B cell (primary cell): ENCODE data around the gene OR2Y1. TPM values are rescaled to one million over a fixed set of nuclear protein-coding genes. Genes with fewer than 3 reads are reported as not detected.
"Not testable (repeated sequence)": the region's sequence is repeated elsewhere in the genome, so short reads cannot be mapped to it uniquely, and the experiment has no call there.

Experiments
- ATAC-seq: fragments of 200-7000 bp; cut with Tn5 transposase; one replicate; pipeline ENCODE4 v1.10.0; 2021; ENCODE audit warnings: low read depth, mild to moderate bottlenecking, moderate number of reproducible peaks, moderate library complexity
- CTCF ChIA-PET: fragments of 350-600 bp; sonication (Branson Sonifier 250); formaldehyde crosslinking; loops from one replicate; lab custom pipeline; 2021; ENCODE audit warnings: antibody characterized with exemption, inconsistent platforms; lab: Charles Lee
- POLR2A ChIA-PET: fragments of 350-600 bp; sonication (Branson Sonifier 250); formaldehyde crosslinking; loops from one replicate; lab custom pipeline; 2021; ENCODE audit warnings: antibody characterized with exemption; lab: Charles Lee
- DNase-seq: peaks from one replicate; pipeline ENCODE4 v3.0.0; 2013
- H2AFZ ChIP-seq: 2 replicates; pipeline ENCODE4 v1.6.1; 2012; ENCODE audit warnings: mild to moderate bottlenecking, low read depth, low read length; ENCODE audit not compliant: insufficient read depth, poor library complexity, severe bottlenecking
- H3K27ac ChIP-seq, 2 donors: 1 replicate in 1 of 2; 2 replicates in 1 of 2; pipeline ENCODE4 v1.5.1; 2012 to 2013; ENCODE audit warnings: low read length in 2 of 2, mild to moderate bottlenecking in 2 of 2, moderate library complexity in 1 of 2
- H3K27me3 ChIP-seq, 4 experiments: fragments of 200-600 bp in 1 of 4; sonication (generic) in 1 of 4; replicated peaks in 1 of 4; 1 replicate in 2 of 4; 2 replicates in 2 of 4; pipeline versions ENCODE4 v1.6.1 to v1.7.0; 2013 to 2016; ENCODE audit warnings: low read length in 3 of 4, mild to moderate bottlenecking in 2 of 4, mixed read lengths in 1 of 4, moderate library complexity in 1 of 4; ENCODE audit not compliant: insufficient read depth in 4 of 4, control insufficient read depth in 3 of 4; ENCODE audit errors: control extremely low read depth in 1 of 4
- H3K36me3 ChIP-seq, 2 experiments: replicated peaks in 1 of 2; 1 replicate in 1 of 2; 2 replicates in 1 of 2; pipeline versions ENCODE4 v1.6.1 to v1.7.1; 2013; ENCODE audit warnings: low read length in 1 of 2; ENCODE audit not compliant: insufficient read depth in 2 of 2, control insufficient read depth in 1 of 2; ENCODE audit errors: control extremely low read depth in 1 of 2, extremely low read depth in 1 of 2
- H3K4me1 ChIP-seq, 2 donors: fragments of 200-600 bp in 1 of 2; sonication (generic) in 1 of 2; 1 replicate in 1 of 2; 2 replicates in 1 of 2; pipeline versions ENCODE4 v1.5.1 to v1.6.1; 2013 to 2017; ENCODE audit warnings: low read length in 2 of 2; ENCODE audit not compliant: control insufficient read depth in 2 of 2, insufficient read depth in 2 of 2
- H3K4me2 ChIP-seq: replicated peaks from 2 replicates; pipeline ENCODE3; 2012; ENCODE audit warnings: mild to moderate bottlenecking, low read depth, low read length; ENCODE audit not compliant: poor library complexity, severe bottlenecking
- H3K4me3 ChIP-seq, 5 experiments: fragments of 200-600 bp in 1 of 5; sonication (generic) in 1 of 5; 1 replicate in 3 of 5; 2 replicates in 2 of 5; pipeline versions ENCODE4 v1.5.1 to v1.7.0; 2011 to 2016; ENCODE audit warnings: low read length in 4 of 5, mild to moderate bottlenecking in 4 of 5, low read depth in 2 of 5, control low read depth in 1 of 5, moderate library complexity in 1 of 5; ENCODE audit not compliant: insufficient read depth in 1 of 5; ENCODE audit errors: control extremely low read depth in 1 of 5, extremely low read depth in 1 of 5
- H3K79me2 ChIP-seq: fragments of 200-600 bp; sonication (generic); one replicate; pipeline ENCODE4 v1.6.0; 2016; ENCODE audit warnings: low read length; ENCODE audit not compliant: control insufficient read depth, insufficient read depth
- H3K9ac ChIP-seq: fragments of 200-600 bp; sonication (generic); 2 replicates; pipeline ENCODE4 v1.6.1; 2017; ENCODE audit warnings: mild to moderate bottlenecking, low read length, moderate library complexity
- H3K9me3 ChIP-seq, 3 donors: one replicate each; pipeline versions ENCODE4 v1.6.1 to v1.7.1; 2013; ENCODE audit warnings: low read length in 2 of 3; ENCODE audit not compliant: control insufficient read depth in 2 of 3, insufficient read depth in 1 of 3; ENCODE audit errors: control extremely low read depth in 1 of 3
- H4K20me1 ChIP-seq: 2 replicates; pipeline ENCODE4 v1.6.0; 2012; ENCODE audit warnings: mild to moderate bottlenecking, low read length; ENCODE audit not compliant: insufficient read depth, control insufficient read depth, poor library complexity, severe bottlenecking
- H3K27ac Mint-ChIP-seq: one replicate; pipeline ENCODE4 v1.8.0; 2021; ENCODE audit warnings: mixed read lengths
- H3K27me3 Mint-ChIP-seq: one replicate; pipeline ENCODE4 v1.8.0; 2021; ENCODE audit warnings: mixed read lengths
- H3K4me1 Mint-ChIP-seq: one replicate; pipeline ENCODE4 v1.8.0; 2021; ENCODE audit warnings: mixed read lengths
- H3K4me3 Mint-ChIP-seq: one replicate; pipeline ENCODE4 v1.8.0; 2021; ENCODE audit warnings: mixed read lengths
- H3K9me3 Mint-ChIP-seq: one replicate; pipeline ENCODE4 v1.8.0; 2022; ENCODE audit warnings: mixed read lengths; ENCODE audit not compliant: insufficient read depth
- EZH2 ChIP-seq: IDR thresholded peaks from 2 replicates; pipeline ENCODE4 v1.6.1; 2012; ENCODE audit warnings: borderline replicate concordance, low read depth, mild to moderate bottlenecking, moderate library complexity, low read length; ENCODE audit not compliant: insufficient read depth, poor library complexity, severe bottlenecking
- WGBS: methylation state at CpG from one replicate; pipeline ENCODE4 v1.1.5; 2013; ENCODE audit warnings: missing lambda C conversion rate; ENCODE audit not compliant: insufficient coverage; 5-methylcytosine and 5-hydroxymethylcytosine counted together
- intact Hi-C: fragments of 100-400 bp; cut with micrococcal nuclease; formaldehyde crosslinking; loops from one replicate; pipeline ENCODE4 v1.10.0; 2022
- polyA plus RNA-seq: library from polyadenylated mRNA; depleted of rRNA; stranded (reverse); fragments of >200 nt; gene quantifications from 2 replicates; pipeline ENCODE4 v1.2.3, GENCODE V29; 2012
- total RNA-seq, 2 donors: library from RNA; stranded (reverse); fragments of 120-200 nt in 1 of 2; gene quantifications; 1 replicate in 1 of 2; 2 replicates in 1 of 2; pipeline versions ENCODE4 v1.2.3 to v1.2.4, GENCODE V29; 2013 to 2022
- TF ChIP-seq, protein P1 (sequence below): fragments of 200-600 bp; IDR thresholded peaks from one replicate; pipeline ENCODE4 v1.8.0; 2022; ENCODE audit warnings: antibody characterized with exemption, mild to moderate bottlenecking

Gene OR2Y1
- total and polyA plus RNA-seq, 2 donors (not counting 1 experiment from before 2014, with no cell fraction given): not detected

- H3K9me3 Mint-ChIP-seq: peaks cover 12% of the 10 kb centered on the region
- Histone ChIP-seq H3K27ac (no peak overlapping the region), H3K9ac (no peak overlapping the region), H3K27me3 (peaks cover 0 to 8% (median 0%) of the 10 kb centered on the region in 4 experiments), H3K9me3 (peaks cover 0 to 4% (median 0%) of the 10 kb centered on the region in 3 donors), H3K4me1 (no peaks in the 10 kb centered on the region), H4K20me1 (no peaks in the 10 kb centered on the region), H2AFZ (no peak overlapping the region), H3K36me3 (no peaks in the 10 kb centered on the region), H3K79me2 (no peaks in the 10 kb centered on the region), H3K4me2 (no peak overlapping the region), H3K4me3 (no peak overlapping the region)
- intact Hi-C loops: no loop called here
- H3K27ac Mint-ChIP-seq: no peak overlapping the region
- ChIA-PET CTCF (no interaction called here), POLR2A (no interaction called here)
- no peaks in the 10 kb centered on the region for H3K4me1 Mint-ChIP-seq
- H3K27me3 Mint-ChIP-seq: peaks cover 11% of the 10 kb centered on the region
- 63% methylated on average over 1 of the region's 2 CpGs for WGBS
- DNase-seq (no peak), ATAC-seq (no peak)
- H3K4me3 Mint-ChIP-seq: no peak overlapping the region
- no peak for TF ChIP-seq EZH2
- TF ChIP-seq, protein P1, sequence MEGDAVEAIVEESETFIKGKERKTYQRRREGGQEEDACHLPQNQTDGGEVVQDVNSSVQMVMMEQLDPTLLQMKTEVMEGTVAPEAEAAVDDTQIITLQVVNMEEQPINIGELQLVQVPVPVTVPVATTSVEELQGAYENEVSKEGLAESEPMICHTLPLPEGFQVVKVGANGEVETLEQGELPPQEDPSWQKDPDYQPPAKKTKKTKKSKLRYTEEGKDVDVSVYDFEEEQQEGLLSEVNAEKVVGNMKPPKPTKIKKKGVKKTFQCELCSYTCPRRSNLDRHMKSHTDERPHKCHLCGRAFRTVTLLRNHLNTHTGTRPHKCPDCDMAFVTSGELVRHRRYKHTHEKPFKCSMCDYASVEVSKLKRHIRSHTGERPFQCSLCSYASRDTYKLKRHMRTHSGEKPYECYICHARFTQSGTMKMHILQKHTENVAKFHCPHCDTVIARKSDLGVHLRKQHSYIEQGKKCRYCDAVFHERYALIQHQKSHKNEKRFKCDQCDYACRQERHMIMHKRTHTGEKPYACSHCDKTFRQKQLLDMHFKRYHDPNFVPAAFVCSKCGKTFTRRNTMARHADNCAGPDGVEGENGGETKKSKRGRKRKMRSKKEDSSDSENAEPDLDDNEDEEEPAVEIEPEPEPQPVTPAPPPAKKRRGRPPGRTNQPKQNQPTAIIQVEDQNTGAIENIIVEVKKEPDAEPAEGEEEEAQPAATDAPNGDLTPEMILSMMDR: no peak
Observed at GRCh38 chr5:180704362-180704761, 35.5 kb downstream of the OR2Y1 start.

- ATAC-seq: no peak
- WGBS: 86% methylated on average over 5 of the region's 7 CpGs
- Histone ChIP-seq H3K4me3 (no peak overlapping the region), H4K20me1 (no peaks in the 10 kb centered on the region), H3K9ac (no peak overlapping the region), H3K36me3 (no peaks in the 10 kb centered on the region), H3K4me1 (no peaks in the 10 kb centered on the region), H2AFZ (no peak overlapping the region), H3K9me3 (peaks cover 0 to 4% (median 0%) of the 10 kb centered on the region in 3 donors), H3K27ac (no peak overlapping the region), H3K79me2 (no peaks in the 10 kb centered on the region), H3K4me2 (no peak overlapping the region), H3K27me3 (peaks cover 0 to 4% (median 0%) of the 10 kb centered on the region in 4 experiments)
- no peak overlapping the region for H3K27ac Mint-ChIP-seq
- H3K9me3 Mint-ChIP-seq: peaks cover 12% of the 10 kb centered on the region
- POLR2A ChIA-PET: no interaction called here
- CTCF ChIA-PET: no interaction called here
- no peak overlapping the region for H3K4me3 Mint-ChIP-seq
- H3K4me1 Mint-ChIP-seq: no peaks in the 10 kb centered on the region
- TF ChIP-seq, protein P1: no peak
- no peak for TF ChIP-seq EZH2
- H3K27me3 Mint-ChIP-seq: peaks cover 11% of the 10 kb centered on the region
- no peak for DNase-seq
- intact Hi-C loops: no loop called here
Observed at GRCh38 chr5:180703912-180704311, 35.9 kb downstream of the OR2Y1 start.

DNA sequence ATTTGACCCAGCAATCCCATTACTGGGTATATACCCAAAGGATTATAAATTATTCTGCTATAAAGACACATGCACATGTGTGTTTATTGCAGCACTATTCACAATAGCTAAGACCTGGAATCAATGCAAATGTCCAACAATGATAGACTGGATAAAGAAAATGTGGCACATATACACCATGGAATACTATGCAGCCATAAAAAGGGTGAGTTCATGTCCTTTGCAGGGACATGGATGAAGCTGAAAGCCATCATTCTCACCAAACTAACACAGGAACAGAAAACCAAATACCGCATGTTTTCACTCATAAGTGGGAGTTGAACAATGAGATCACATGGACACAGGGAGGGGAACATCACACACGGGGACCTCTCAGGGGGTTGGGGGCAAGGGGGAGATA is 36.5 kb downstream of the OR2Y1 start:
- WGBS: 100% methylated on average over 1 of the region's 2 CpGs
- H3K4me3 Mint-ChIP-seq, H3K9ac ChIP-seq, H3K9me3 ChIP-seq, H4K20me1 ChIP-seq, DNase-seq, CTCF ChIA-PET, H3K79me2 ChIP-seq, H2AFZ ChIP-seq, H3K27me3 ChIP-seq, ATAC-seq, H3K27ac ChIP-seq, H3K4me1 Mint-ChIP-seq, H3K4me3 ChIP-seq, H3K27ac Mint-ChIP-seq, intact Hi-C loops, H3K4me2 ChIP-seq, H3K4me1 ChIP-seq, H3K36me3 ChIP-seq, POLR2A ChIA-PET: not testable (repeated sequence)
- H3K9me3 Mint-ChIP-seq: peaks cover 14% of the 10 kb centered on the region
- H3K27me3 Mint-ChIP-seq: peaks cover 16% of the 10 kb centered on the region
